Measurements from ENCODE around the gene GGCX. TPM values are rescaled to one million over a fixed set of nuclear protein-coding genes. Genes with fewer than 3 reads are reported as not detected.

GGCX gene
- total RNA-seq, 4 donors from 2014 or later, result 7.9 to 31.3 (median 23.5) TPM

DNA sequence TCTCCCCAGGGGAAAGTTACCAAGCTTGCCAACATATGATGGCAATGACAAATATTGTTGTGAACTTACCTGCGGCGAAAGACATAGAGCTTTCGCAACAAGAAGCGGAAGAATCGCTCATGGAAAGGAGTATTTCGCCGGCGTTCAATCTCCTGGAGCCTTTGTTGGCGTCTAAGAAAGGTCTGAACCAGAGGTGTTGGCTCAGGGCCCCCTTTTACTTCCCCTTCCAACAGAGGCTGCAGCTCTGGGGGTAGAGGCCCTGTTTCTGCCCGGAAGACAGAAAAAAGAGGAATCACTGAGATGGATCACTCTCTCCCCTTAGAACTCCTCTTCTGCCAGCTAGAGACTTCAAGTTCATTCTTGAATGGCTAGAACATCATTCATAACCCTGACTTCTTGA lies 10.8 kb downstream of the GGCX start:
- no peak for DNase-seq
- Histone ChIP-seq H3K9me3 (no peaks in the 10 kb centered on the region), H3K27ac (peak overlapping the region; percentile 40 to 52 (median 48)), H3K4me1 (no peaks in the 10 kb centered on the region), H3K4me3 (no peak overlapping the region), H3K36me3 (peaks cover 0 to 31% (median 12%) of the 10 kb centered on the region in 4 donors), H3K27me3 (no peaks in the 10 kb centered on the region)
- in situ Hi-C loops (cut with MboI; ENCODE audit: low pct_ligation_motif_present in 1 of 4, low pct_unique_long_range_greater_than_20kb in 1 of 4, low sequenced_read_pairs in 3 of 4) (loop anchor here in 2 of 4 donors (5.0 kb wide), 1 partner anchor 128 kb away; no protein-coding TSS in a partner anchor), intact Hi-C loops (cut with DNase I; ENCODE audit: low total_unique reads) (no loop called here)
- TF ChIP-seq POLR2AphosphoS5 (IDR thresholded peaks at IDR 0.05) (no peak), POLR2A (IDR thresholded peaks at IDR 0.05) (no peak), EP300 (IDR thresholded peaks at IDR 0.05; ENCODE audit: low read depth) (no peak)
- TF ChIP-seq, protein P1, sequence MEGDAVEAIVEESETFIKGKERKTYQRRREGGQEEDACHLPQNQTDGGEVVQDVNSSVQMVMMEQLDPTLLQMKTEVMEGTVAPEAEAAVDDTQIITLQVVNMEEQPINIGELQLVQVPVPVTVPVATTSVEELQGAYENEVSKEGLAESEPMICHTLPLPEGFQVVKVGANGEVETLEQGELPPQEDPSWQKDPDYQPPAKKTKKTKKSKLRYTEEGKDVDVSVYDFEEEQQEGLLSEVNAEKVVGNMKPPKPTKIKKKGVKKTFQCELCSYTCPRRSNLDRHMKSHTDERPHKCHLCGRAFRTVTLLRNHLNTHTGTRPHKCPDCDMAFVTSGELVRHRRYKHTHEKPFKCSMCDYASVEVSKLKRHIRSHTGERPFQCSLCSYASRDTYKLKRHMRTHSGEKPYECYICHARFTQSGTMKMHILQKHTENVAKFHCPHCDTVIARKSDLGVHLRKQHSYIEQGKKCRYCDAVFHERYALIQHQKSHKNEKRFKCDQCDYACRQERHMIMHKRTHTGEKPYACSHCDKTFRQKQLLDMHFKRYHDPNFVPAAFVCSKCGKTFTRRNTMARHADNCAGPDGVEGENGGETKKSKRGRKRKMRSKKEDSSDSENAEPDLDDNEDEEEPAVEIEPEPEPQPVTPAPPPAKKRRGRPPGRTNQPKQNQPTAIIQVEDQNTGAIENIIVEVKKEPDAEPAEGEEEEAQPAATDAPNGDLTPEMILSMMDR (IDR thresholded peaks at IDR 0.05), result no peak
- WGBS, 2 donors (ENCODE audit: low coverage in 1 of 2), result 84 to 87% methylated on average over 7 to 10 of the region's 10 CpGs

DNA sequence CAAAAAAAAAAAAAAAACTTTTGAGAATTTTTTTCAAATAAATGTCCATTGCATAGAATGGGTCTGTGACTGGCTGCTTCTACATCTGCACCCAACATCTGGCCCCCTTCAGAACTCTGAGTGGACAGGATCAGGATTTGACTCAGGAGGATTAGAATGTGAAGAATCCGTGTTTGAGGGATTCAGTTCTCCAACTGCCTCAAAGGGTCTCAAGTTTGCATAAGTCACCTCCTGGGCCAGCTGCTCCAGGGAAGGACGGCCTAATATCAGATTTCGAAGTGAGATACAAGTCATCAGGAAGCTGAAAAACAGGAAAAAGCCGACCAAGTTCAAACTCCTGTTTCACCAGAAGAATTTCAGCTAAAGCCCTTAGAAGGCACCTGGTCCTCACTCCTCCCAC lies 11.5 kb downstream of the GGCX start:
- no peaks in the 10 kb centered on the region for H3K9me3 ChIP-seq
- H3K4me3 ChIP-seq, result no peak overlapping the region
- H3K4me1 ChIP-seq, result peaks cover 0 to under 1% (median 0%) of the 10 kb centered on the region in 4 donors
- 53% methylated on average over 4 of the region's 4 CpGs; no CpG with 5 or more reads in 1 of the 2 donors for WGBS, 2 donors (ENCODE audit: low coverage in 1 of 2)
- no peak for DNase-seq
- no peaks in the 10 kb centered on the region for H3K27me3 ChIP-seq
- H3K36me3 ChIP-seq, result peaks cover 0 to 31% (median 11%) of the 10 kb centered on the region in 4 donors
- no peak for TF ChIP-seq EP300 (IDR thresholded peaks at IDR 0.05; ENCODE audit: low read depth)
- TF ChIP-seq POLR2AphosphoS5 (IDR thresholded peaks at IDR 0.05), result peak in 1 of 3 donors; percentile 19
- no peak for TF ChIP-seq POLR2A (IDR thresholded peaks at IDR 0.05)
- TF ChIP-seq, protein P1 (IDR thresholded peaks at IDR 0.05), result no peak
- peak overlapping the region; percentile 40 to 52 (median 48) for H3K27ac ChIP-seq
- in situ Hi-C loops (cut with MboI; ENCODE audit: low pct_ligation_motif_present in 1 of 4, low pct_unique_long_range_greater_than_20kb in 1 of 4, low sequenced_read_pairs in 3 of 4) (loop anchor here in 3 of 4 donors (5.0 kb wide), 1 partner anchor 128 kb away; no protein-coding TSS in a partner anchor), intact Hi-C loops (cut with DNase I; ENCODE audit: low total_unique reads) (no loop called here)

DNA sequence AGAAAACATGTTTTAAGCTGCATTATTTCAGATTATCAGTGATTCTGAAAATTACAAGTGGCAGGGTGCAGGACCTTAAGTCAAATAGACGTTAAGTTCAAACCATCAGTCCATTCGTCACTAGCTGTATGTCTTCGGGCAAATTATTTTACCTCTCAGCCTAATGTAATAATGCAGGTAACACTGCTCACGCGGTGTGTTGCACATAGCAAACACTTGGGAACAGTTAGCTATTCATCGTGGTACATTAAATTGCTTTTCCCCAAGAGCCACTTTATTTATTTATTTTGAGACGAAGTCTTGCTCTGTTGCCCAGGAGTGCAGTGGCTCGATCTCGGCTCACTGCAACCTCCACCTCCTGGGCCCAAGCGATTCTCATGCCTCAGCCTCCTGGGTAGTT lies 12.2 kb downstream of the GGCX start:
- Histone ChIP-seq H3K36me3 (peaks cover 0 to 30% (median 15%) of the 10 kb centered on the region in 4 donors), H3K4me3 (no peak overlapping the region), H3K27ac (peak overlapping the region; percentile 9 to 40 (median 35)), H3K9me3 (no peaks in the 10 kb centered on the region), H3K4me1 (peaks cover 0 to 8% (median 0%) of the 10 kb centered on the region in 4 donors), H3K27me3 (no peaks in the 10 kb centered on the region)
- no peak for DNase-seq
- in situ Hi-C loops (cut with MboI; ENCODE audit: low pct_ligation_motif_present in 1 of 4, low pct_unique_long_range_greater_than_20kb in 1 of 4, low sequenced_read_pairs in 3 of 4), result loop anchor here in 1 of 4 donors (5.0 kb wide), 1 partner anchor 127 kb away; no protein-coding TSS in a partner anchor
- no peak for TF ChIP-seq POLR2AphosphoS5 (IDR thresholded peaks at IDR 0.05)
- TF ChIP-seq EP300 (IDR thresholded peaks at IDR 0.05; ENCODE audit: low read depth), result no peak
- TF ChIP-seq, protein P1 (IDR thresholded peaks at IDR 0.05), result no peak
- no peak for TF ChIP-seq POLR2A (IDR thresholded peaks at IDR 0.05)
- intact Hi-C loops (cut with DNase I; ENCODE audit: low total_unique reads), result no loop called here
- 92 to 94% methylated on average over 7 to 10 of the region's 10 CpGs for WGBS, 2 donors (ENCODE audit: low coverage in 1 of 2)

DNA sequence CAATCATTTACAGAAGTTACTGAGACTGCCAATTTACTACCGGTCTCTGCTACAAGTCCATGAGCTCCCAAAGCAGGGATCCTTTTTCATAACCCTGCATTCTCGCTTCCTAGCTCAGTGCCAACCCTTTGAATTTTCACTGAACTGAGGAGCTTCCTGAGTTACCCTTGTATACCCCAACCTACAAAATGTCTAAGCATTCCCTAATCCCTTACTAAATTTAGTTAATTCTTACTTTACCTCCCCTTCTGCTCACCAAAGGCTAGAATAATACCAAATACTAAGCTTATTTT lies 12.7 kb downstream of the GGCX start:
- peak overlapping the region in 2 of 4 donors; percentile 0 to 13 for H3K27ac ChIP-seq
- TF ChIP-seq EP300 (IDR thresholded peaks at IDR 0.05; ENCODE audit: low read depth) (no peak), POLR2AphosphoS5 (IDR thresholded peaks at IDR 0.05) (no peak), POLR2A (IDR thresholded peaks at IDR 0.05) (no peak)
- TF ChIP-seq, protein P1 (IDR thresholded peaks at IDR 0.05), result no peak
- no peak overlapping the region for H3K4me3 ChIP-seq
- in situ Hi-C loops (cut with MboI; ENCODE audit: low pct_ligation_motif_present in 1 of 4, low pct_unique_long_range_greater_than_20kb in 1 of 4, low sequenced_read_pairs in 3 of 4), result loop anchor here in 1 of 4 donors (5.0 kb wide), 1 partner anchor 126 kb away; no protein-coding TSS in a partner anchor
- DNase-seq, result no peak
- peaks cover 0 to 9% (median 0%) of the 10 kb centered on the region in 4 donors for H3K4me1 ChIP-seq
- H3K36me3 ChIP-seq, result peaks cover 0 to 31% (median 14%) of the 10 kb centered on the region in 4 donors
- no peaks in the 10 kb centered on the region for H3K27me3 ChIP-seq
- intact Hi-C loops (cut with DNase I; ENCODE audit: low total_unique reads), result no loop called here
- WGBS, 2 donors (ENCODE audit: low coverage in 1 of 2), result 60 to 71% methylated on average over 2 of the region's 2 CpGs
- H3K9me3 ChIP-seq, result no peaks in the 10 kb centered on the region
